Activated CD8-positive, alpha-beta memory T cell treated with anti-CD3 and anti-CD28 coated beads, Interleukin-2, amount 50 U/mL, for 24 hours (primary cell): ENCODE data around the gene TOR2A.

Experiments used
- DNase-seq: peaks from one replicate; pipeline ENCODE4 v3.0.0-alpha.2; 2020; ENCODE audit errors: extremely low read depth

TOR2A gene

DNA sequence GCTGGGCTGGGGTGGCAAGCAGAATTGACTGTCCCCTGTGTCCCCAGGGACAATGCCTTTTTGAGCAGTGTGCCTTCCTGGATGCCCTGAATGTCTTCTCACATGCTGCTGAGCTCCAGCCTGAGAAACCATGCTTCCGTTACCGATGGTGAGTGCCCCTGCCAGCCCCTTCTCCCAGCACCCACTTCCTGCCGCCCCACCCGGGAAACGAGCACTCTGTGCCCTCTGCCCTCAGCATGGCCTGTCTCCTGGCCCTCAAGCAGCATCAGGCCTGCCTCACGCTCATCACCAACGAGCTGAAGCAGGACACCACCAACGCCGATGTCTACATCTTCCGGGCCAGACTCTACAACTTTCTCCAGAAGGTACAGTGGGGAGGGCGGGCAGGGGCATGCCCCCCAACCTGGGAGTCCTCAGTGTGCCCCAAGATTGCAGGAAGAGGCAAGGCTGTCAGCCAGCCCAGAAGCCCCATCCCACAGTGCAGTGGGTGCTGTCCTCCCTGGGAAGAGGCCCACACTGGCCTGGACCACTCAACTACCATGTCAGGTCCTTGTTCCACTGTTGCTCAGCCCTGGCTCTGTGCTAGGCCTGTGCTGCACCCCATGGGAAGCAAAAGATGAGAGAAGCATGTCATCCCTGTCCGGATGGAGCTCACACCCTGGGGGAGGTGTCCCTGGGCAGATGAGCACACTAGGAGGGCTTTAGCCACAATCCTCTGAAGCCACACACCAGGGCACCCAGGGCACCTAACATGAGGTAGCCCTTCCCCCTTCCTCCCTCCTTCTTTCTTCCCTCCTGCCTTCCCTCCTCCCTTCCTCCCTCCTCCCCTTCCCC is 14.8 kb downstream of the TOR2A start:
- no peak for DNase-seq

DNA sequence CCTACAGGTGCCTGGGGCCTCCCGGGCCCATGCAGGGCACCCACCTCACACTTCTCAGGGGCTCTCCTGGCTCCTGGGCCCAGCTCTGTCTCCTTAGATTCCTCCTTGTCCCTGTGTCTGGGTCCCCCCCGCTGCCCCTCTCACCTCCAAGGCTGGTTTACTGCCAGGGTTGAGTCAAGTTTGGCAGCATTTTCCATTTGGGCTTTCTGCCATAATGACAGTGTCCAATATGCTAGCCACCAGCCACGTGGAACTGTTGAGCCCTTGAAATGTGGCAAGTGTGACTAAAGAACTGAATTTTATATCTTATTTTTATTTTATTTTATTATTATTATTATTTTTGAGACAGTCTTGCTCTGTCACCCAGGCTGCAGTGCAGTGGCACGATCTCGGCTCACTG is 17.3 kb downstream of the TOR2A start:
- no peak for DNase-seq

DNA sequence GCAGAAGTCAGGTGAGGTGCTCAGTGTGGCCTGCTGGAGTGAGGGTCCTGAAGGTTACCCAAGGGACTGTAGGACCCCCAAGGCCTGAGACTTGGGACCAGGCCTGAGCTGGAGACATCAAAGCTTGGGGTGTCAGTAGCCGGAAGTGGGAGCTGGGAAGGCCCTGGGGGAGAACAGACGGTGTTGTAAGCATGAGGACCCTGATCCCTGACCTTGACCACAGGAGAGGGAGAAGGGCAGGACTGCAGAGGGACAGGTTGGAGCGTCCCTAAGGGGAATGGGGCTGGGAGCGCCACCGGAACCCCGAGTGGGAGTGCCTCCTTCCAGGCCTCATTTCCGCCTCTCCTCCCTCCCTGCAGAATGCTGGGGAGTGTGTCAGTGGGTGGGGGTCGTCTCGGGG is 18.7 kb downstream of the TOR2A start:
- no peak for DNase-seq

DNA sequence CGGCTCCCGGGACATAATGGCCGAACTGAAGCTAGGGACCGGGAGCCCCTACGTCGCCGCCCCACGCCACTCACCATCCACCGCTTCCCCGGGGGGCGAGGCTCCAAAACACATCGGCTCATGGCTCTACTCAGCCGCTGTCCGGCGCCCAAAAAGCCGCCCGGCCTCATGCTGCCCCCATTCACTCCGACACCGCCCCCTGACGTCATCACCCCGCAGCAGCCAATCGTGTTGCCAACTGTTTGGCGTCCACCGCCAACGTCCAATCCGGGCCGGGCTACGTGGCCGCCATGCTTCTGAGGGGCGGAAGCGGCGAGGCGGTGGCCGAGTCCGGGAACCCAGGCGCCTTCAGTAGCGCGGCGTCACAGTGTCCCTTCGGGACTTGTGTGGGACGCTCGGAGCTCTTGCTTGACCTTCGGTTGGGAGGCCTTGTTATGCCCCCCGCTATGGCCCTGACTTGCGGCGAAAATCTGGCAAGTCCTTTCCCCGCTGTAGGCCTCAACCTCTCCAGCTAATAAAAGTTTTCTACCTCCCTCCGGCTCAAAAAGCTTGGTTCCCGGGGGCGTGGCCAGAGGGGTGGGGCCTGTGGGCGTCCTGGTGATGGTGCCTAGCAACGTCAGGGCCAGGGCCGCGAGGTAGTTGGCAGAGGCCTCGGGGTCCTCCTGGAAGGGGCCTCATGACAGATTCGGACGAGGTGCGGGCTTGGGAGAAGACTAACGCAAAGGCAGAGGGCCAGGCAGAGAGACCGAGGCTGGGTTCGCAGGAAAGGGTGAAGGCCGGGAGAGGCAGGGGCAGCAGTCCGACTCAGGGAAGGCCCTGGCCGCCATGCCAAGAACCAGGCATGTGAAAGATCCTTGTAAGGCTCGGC is 19.4 kb downstream of the TOR2A start, which contains the start of the genes PTRH1 and TTC16:
TSS of gene PTRH1 (minus strand) at position 194 of the 868 bp plus-strand sequence. CDS start at position 170, 24 bp downstream.
TSS of gene TTC16 (plus strand) at position 610 of the 868 bp plus-strand sequence. CDS start at position 677, 67 bp downstream.
- peak; percentile 94 for DNase-seq

DNA sequence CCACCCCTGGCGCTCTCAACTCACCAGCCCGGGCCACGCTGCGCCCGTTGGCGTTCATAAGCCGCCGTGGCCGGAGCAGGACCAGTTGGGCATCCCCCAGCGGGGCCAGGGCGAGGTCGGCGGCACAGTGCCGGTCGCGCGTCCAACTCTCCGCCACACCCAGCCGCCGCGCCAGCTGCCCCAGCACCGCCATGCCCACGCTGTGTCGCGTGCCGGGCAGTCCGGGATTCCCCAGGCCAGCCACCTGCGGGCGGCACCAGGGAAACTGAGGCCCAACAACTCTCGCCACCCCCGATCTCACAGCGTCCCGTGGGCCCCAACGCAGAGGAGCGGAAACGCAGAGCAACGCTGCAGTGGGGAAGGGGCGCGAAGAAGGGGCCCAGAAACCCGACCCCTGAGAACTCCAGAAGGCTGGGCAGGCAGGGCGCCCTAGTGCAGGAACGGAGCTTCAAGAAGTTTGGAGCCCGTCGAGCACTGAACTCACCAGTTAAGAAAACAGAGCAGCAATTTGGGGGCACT is 20.1 kb downstream of the TOR2A start:
- DNase-seq, result no peak

DNA sequence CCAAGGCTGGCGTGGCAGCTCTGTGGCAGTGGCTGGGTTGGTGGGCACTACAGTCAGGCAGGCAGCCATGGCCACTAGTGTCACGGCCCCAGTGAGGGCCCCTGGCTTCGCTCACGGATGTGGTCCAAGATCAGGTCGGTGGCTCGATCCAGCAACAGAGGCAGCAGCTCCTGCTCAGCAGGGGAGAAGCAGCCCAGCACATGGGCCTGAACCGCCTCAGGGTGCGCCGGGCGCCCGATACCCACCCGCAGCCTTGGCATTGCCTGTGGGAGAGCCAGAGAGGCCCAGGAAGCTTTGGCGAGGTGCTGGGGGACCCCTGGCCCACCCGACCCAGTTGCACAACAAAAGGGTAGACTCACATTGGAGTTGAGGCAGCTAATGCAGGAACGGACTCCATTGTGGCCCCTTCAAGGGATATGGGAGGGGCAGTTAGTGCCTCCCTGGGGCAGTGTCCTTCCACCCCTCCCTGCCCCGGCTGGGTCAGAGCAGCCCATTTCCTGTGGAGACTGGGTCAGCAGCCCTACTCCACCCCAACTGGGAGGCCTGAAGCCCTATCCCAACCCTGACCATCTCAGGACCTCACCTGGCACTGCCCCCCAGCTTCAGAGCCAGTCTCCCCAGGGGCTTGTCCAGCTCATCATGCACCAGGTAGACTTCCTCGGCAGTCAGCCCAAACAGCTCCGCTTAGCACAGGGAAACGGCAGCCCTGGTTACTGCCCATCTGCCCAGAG is 20.9 kb downstream of the TOR2A start:
- DNase-seq, result no peak

DNA sequence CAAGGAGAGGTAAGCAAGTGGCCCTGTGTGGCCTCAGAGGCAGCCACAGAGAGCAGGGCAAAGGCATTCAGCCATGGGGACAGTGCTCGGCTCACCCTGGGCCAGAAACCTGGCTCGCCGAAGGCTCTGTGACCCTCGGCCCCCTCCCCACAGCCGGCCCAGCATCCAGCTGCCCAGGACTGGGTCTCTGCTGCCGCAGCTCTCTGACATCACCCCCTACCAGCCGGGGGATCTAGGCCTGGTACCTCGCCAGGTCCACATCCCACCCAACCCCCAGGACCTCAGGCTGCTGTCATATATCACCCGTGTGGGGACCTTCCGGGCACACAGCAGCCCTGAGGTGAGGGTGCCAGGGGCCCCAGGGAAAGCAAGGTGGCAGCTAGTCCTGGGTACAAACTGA is 22.2 kb downstream of the TOR2A start:
- no peak for DNase-seq

DNA sequence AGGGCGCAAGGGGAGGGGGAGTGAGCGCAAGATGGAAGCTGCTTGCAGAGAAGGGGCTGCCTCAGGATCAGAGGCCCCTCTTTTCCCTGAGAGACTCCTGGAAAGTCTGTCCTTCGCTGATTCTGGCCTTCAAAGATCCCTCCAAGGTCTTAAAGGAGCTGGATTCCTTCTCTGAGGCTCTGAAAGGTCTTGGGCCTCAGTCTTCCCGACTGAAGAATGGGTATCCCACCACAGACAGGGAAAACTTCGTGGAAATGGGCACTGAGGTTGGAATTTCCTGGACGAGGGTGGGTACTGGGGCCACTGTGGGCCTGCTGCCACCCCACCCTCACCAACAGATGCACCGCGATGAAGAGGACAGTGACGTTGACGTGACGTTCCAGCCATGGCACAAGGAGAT is 22.7 kb downstream of the TOR2A start:
- no peak for DNase-seq

DNA sequence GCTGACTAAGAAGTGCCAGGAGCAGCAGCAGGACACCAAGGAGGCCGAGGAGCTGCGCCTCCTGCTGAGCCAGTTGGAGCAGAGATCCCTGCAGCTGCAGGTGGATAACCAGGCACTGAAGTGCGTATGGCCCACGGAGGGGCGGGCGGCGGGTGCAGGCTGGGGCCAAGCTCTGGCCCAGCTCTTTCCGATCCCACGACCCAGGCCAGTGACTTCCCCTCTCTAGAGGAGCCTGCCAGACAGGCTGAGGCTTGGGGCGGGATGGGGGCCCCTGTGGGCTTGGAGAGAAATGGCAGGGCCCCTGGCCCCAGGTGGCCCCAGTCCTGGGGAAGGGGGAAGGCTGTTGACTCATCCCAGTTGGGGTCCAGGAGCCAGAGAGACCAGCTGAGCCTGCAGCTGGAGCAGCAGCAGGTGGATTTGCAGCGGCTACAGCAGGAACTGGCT is 23.2 kb downstream of the TOR2A start:
- DNase-seq, result no peak

DNA sequence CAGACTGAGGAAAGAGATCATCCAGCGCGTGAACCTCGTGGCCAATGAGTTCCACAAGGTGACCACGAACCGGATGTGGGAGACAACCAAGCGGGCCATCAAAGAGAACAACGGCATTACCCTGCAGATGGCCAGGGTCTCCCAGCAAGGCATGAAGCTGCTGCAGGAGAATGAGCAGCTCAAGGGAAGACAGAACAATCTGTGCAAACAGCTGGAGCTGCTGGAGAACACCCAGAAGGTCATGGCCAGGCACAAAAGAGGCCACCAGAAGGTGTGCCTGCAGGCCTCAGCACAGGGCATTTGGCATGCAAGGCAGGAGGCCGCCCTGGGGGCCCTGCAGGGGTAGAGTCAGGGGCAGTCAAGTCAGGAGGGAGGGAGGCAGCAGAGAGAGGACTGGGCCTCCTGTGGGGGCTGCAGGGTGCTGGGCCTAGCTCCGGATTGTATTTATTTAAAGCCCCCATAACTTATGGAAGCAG is 23.8 kb downstream of the TOR2A start:
- no peak for DNase-seq

DNA sequence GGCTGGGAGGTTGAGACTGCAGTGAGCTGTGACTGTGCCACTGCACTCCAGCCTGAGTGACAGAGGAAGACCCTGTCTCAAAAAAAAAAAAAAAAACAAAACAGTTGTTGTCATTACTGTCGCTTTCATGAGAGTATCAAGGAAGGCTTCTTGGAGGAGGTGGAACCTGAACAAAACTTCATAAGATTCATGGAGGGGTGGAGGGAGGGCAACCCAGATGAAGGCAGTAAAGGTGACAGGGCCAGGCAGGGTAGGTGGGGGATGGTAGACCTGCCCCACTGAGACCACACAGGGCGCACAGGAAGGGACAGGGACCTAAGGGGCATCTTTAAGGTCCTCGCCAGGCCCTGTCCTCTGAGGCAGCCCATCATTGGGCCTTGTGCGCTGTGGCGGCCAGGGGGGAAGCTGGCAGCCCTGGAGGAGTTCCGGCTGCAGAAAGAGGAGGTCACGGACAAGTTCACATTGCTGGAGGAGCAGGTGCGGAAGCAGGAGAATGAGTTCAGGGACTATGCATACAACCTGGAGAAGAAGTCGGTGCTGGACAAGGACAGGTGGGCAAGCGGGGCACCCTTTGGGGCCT is 24.8 kb downstream of the TOR2A start:
- DNase-seq, result no peak

DNA sequence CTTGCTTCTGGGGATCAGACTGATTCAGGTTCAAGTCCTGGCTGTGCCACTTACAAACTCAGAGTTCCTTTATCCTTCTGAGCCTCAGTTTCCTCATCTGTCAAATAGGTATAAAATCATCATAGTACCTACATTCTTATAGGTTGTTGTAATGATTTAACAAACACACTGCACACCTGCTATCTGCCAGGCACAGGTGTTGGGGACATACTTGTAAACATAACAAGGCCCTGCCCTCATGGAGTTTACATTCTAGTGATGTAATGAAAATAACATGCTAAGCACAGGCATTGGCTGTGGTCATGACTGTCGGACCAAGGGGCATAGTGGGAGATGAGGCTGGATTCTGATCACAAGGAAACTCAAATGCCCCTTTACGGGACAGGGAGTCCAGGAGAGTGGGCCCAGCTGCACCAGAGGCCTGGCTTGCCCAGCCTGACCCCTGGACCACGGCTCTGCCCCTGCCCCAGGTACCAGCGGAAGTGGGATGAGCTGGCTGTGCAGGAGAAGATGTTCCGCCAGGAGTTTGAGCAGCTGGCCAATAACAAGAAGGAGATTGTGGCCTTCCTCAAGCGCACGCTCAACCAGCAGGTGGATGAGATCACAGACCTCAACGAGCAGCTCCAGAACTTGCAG is 26.0 kb downstream of the TOR2A start:
- no peak for DNase-seq

DNA sequence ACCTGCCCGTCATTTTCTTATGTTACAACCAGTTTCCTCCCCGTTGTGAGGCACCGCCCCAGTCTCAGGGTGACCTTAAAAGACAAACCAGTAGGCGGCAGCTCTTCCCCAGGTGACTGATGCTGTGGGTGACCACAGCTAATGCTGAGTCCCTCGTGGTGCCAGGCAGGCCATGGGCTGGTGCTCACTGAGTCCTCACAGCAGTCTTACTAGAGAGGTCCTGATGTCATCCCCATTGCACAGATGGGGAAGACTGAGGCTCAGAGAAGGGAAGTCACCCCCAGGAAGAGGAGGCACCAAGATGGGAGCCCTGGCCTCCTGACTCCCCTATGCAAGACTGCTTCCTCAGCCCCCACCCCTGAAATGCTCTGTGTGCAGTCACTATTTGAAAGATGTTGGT is 27.3 kb downstream of the TOR2A start:
- DNase-seq, result no peak

DNA sequence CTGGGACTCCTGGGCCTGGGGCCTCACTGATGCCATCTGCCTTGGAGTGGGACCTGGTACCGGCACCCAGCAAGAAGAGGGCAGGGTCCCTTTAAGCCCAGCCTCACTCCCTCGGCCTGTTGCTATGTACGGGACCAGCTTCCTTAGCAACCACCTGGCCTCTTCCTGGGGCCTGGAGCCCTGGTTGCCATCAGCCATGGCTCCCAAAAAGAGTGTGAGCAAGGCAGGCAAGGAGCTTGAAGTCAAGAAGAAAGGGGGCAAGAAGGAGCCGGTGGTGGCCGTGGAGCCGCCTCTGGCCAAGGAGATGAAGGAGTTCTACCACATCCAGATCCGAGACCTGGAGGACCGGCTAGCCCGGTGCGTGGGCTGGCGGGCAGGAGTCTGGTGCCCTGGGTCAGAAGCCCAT is 28.3 kb downstream of the TOR2A start, which contains the start of gene CFAP157:
TSS of gene CFAP157 (plus strand) at position 153 of the 406 bp plus-strand sequence. CDS start at position 197, 44 bp downstream.
- DNase-seq, result no peak

DNA sequence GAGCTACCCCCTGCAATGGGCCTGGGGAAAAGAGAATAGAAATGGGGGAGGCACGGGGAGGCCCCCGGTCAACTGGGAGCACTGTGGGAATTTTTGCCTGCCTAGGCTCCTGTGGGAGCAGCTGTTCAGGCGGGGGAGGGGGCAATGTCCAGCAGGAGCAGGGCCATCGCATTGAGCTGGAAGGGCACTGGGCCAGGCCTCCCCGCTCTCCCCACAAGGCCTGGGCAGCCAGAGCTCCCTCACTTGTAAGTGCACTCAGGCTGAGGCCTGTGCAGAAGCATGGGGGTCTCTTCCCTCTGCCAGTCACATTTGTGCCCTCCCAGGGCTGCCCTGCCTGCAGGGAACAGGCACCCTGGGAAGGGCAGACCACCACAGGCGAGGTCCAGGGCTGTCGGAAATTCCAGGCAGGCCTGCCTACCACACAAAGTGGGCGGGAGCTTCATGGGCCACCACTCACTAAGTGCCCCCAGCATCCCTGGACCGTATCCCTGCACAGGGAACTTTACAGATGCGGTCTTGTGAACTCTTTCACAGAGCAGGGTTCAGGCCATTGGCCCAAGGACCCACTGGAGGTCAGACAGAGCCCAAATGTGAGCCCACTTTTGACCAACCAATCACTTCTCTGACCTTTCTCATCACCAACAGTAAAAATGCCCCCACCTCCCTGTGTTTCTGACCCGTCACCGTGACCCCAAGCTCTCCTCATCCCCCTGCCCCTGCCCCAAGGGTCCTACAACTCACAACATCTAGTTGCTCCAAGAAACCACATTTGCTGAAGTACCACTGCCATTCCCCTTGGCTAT is 29.3 kb downstream of the TOR2A start:
- no peak for DNase-seq

DNA sequence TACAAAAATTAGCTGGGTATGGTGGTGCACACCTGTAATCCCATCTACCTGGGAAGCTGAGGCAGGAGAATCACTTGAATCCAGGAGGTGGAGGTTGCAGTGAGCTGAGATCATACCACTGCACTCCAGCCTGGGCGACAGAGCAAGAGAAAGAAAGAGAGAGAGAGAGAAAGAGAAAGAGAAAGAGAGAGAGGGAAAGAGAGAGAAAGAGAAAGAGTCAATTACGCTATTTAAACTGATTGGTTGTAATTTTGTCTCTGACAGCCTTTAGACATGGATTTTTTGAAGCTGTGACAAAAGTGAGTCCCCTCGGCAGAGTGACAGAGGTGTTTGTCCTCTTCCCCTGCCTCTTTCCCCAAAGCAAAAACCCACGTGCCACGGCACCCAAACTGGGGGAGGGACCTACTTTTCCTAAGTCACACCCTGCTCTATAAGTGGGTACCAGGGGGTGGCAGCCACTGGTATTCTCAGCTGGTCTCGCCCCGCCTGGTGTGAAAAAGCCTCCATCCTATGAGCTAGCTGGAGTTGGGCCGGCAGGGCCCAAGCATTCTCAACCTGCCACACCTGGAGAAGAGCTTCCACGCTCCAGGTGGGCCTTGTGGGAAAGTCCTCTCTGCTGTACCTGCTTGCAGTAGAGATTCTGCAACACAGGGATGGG is 31.7 kb downstream of the TOR2A start:
- no peak for DNase-seq

DNA sequence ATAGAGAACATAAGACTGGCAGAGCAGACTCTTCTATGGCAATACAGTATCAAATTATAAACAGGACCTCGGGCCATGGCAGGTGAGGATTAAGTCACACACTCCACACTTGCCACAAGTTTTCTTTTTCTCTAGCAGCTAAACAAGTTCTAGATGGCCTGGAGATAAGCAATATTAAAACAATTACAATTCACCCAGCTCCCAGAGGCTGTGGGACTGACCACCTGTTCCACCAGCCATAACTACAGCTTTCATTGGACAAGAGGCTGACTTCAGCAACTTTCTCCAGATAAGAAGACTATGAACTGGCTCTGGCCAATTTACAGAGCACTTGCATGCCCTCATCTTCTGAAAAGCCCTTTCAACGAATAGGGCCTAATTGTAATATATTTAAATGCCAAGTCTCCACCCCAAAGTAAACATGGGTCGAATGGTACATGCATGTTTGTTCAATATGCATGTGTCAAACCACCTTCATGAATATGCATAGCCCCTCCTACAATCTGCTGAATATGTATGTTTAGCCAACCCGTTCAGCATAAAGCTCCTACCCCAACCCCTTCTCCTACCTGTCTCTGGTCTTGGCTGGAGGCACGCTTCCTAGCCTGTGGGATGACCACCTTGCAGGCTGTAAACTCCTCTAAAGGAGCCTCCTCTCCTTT is 34.4 kb downstream of the TOR2A start:
- no peak for DNase-seq

DNA sequence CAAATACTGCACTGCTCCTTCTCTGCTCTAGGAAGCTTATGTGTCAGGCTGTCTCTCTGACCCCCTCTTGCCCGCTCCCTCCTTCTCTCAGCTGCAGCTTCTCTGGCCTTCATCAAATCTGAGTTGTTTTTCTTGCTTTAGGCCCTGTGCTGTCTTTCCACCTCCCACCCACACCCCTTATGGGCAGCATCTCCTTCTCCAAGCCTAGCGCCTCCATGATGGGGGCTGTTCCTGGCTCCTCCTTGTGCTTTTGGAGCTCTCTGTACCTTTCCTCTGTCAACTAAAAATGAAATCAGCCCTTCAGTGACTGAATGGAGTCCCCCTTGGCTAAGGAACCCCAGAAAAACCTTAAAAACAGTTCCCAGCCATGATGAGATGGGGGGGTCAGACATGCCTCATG is 35.0 kb downstream of the TOR2A start:
- no peak for DNase-seq
